ENCODE measurements around the gene ASXL3. TPM values are rescaled to one million over a fixed set of nuclear protein-coding genes. Genes with fewer than 3 reads are reported as not detected.

The ASXL3 gene
- 1 to 10 TPM in 1 of 4 donors, under 1 TPM in 3; 0.44 to 1.5 (median 0.58) TPM for total RNA-seq

GRCh38 chr18:33577685-33578517 lies at the start of gene ASXL3:
ASXL3 (plus strand) TSS chr18:33578219; CDS start chr18:33578632, 413 bp downstream.
- TF ChIP-seq CTCF (IDR thresholded peaks at IDR 0.05; ENCODE audit: low read depth), result no peak

DNA sequence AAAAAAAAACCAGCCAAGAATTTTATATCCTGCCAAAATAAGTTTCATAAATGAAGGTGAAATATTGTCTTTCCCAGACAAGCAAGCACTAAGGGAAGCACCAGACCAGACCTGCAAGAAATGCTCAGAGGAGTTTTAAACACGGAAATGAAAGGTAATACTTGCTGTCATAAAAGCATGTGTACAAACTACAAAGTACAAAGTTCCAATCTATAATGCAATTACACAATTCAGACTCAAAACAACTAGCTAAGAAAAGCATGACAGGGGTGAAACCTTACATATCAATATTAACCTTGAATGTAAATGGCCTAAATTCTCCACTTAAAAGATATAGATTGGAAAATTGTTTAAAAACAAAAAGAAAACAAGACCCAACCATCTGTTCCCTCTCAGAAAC lies 45.0 kb upstream of the ASXL3 start:
- TF ChIP-seq CTCF (IDR thresholded peaks at IDR 0.05; ENCODE audit: low read depth), result no peak

DNA sequence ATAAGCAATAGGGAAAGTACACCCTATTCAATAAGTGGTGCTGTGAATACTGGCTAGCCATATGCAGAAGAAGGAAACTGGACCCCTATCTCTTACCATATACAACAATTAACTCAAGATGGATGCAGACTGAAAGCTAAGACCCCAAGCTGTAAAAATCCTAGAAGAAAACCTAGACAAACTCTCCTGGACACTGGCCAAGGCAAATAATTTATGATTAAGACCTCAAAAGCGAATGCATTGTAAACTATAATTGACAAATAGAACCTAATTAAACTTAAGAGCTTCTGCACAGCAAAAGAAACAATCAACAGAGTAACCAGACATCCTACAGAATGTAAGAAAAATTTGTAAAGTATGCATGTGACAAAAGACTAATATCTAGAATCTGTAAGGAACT lies 41.1 kb upstream of the ASXL3 start:
- TF ChIP-seq CTCF (IDR thresholded peaks at IDR 0.05; ENCODE audit: low read depth), result no peak

DNA sequence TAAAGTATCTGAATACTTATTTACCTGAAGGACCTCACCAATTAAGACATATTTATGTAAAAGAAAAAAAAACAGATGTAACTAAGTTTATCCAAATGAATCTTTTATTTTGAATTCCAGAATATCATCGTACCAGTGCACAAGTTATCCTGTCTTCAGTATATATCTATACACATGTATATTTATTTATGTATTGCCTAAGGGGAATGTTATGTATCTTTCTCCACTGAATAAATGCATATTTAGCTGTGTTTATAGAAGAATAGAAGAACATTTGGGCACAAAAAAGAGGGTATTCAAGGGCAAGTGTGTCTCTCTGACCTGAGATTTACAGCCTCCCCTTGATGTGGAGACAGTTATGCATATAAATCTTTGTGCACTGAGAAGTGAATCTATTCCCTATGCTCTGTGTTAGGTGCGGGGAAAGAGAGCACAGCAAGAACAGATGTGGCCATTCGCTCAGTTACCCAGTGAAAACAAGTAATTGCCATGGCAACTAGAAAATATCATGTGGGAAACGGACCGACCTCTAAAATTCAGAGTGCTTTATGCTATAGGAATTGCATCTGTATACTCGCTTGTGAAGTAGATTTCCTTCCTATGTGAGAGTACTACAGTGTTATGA lies 39.5 kb upstream of the ASXL3 start:
- TF ChIP-seq CTCF (IDR thresholded peaks at IDR 0.05; ENCODE audit: low read depth), result no peak

DNA sequence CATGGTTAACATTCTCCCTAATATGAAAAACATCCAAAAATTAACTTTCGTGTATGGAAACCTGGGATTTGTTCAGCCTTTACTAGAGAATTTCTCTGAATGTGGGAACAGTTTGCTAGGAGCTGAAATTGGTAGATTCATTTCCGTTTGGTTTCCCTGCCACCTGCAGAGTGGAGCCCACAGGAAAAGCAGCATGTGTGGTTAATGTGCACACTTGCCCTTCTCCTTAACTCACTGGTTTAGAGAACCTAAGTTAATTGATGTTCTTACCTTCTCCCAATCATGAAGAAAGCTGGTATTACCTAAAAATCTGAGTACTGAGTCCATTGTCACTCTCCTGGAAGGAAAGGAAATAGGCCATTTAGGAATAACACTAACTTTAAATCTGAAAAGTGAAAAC lies 37.6 kb upstream of the ASXL3 start:
- no peak for TF ChIP-seq CTCF (IDR thresholded peaks at IDR 0.05; ENCODE audit: low read depth)

DNA sequence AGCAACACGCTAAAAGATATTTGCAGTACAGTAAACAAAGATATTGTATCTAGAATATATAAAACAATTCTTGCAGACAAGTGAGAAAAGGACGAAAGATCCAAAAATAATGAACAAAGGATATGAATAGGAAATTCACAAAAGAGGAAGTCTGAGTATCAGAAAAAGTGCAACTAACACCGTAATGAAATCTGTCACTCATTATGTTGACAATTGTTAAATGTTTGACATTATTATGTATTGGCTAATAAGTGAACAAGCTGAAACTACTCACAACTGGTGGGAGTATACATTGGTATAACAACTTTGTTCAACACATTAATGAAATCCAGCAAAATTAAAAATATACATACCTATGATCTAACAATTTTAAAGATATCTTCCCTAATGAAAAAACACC lies 36.7 kb upstream of the ASXL3 start:
- no peak for TF ChIP-seq CTCF (IDR thresholded peaks at IDR 0.05; ENCODE audit: low read depth)

GRCh38 chr18:33556846-33557245 lies 21.2 kb upstream of the ASXL3 start:
- TF ChIP-seq CTCF (IDR thresholded peaks at IDR 0.05; ENCODE audit: low read depth), result no peak
